ENCODE data around the gene TMPRSS13. TPM values are rescaled to one million over a fixed set of nuclear protein-coding genes. Genes with fewer than 3 reads are reported as not detected.

Gene TMPRSS13
- total RNA-seq, 1 donor from 2014 or later = 0.53 TPM

- Histone ChIP-seq H3K27me3 (ENCODE audit: control insufficient read depth, insufficient read depth, low read length) (no peaks in the 10 kb centered on the region), H3K36me3 (ENCODE audit: control insufficient read depth, insufficient read depth, low read length) (no peaks in the 10 kb centered on the region), H3K4me3 (ENCODE audit: low read depth, low read length) (no peak overlapping the region)
- DNase-seq (ENCODE audit: low read depth) (peak; percentile 22), FAIRE-seq (peak; percentile 80)
- no peak for TF ChIP-seq CTCF (IDR thresholded peaks at IDR 0.05; ENCODE audit: insufficient read depth, low read length, severe bottlenecking)
These were observed 67.8 kb downstream of the TMPRSS13 start for GRCh38 chr11:117861151-117862018.

- FAIRE-seq (no peak), DNase-seq (ENCODE audit: low read depth) (no peak)
- H3K27me3 ChIP-seq (ENCODE audit: control insufficient read depth, insufficient read depth, low read length) = no peaks in the 10 kb centered on the region
These were observed 69.1 kb downstream of the TMPRSS13 start for GRCh38 chr11:117860139-117860538.

GRCh38 chr11:117859488-117860112, 69.6 kb downstream of the TMPRSS13 start:
- FAIRE-seq = no peak
- Histone ChIP-seq H3K4me3 (ENCODE audit: low read depth, low read length) (no peak overlapping the region), H3K27me3 (ENCODE audit: control insufficient read depth, insufficient read depth, low read length) (no peaks in the 10 kb centered on the region), H3K36me3 (ENCODE audit: control insufficient read depth, insufficient read depth, low read length) (no peaks in the 10 kb centered on the region)
- TF ChIP-seq CTCF (IDR thresholded peaks at IDR 0.05; ENCODE audit: insufficient read depth, low read length, severe bottlenecking) = no peak
- DNase-seq (ENCODE audit: low read depth) = no peak

More at GRCh38 chr11:117860139-117860538, 69.1 kb downstream of the TMPRSS13 start:
- Histone ChIP-seq H3K4me3 (ENCODE audit: low read depth, low read length) (no peak overlapping the region), H3K36me3 (ENCODE audit: control insufficient read depth, insufficient read depth, low read length) (no peaks in the 10 kb centered on the region)
- TF ChIP-seq CTCF (IDR thresholded peaks at IDR 0.05; ENCODE audit: insufficient read depth, low read length, severe bottlenecking) = no peak

GRCh38 chr11:117859061-117859460, 70.1 kb downstream of the TMPRSS13 start:
- H3K36me3 ChIP-seq (ENCODE audit: control insufficient read depth, insufficient read depth, low read length) = no peaks in the 10 kb centered on the region
- no peak for DNase-seq (ENCODE audit: low read depth)

GRCh38 chr11:117857734-117858414, 71.3 kb downstream of the TMPRSS13 start:
- DNase-seq (ENCODE audit: low read depth) = no peak
- TF ChIP-seq CTCF (IDR thresholded peaks at IDR 0.05; ENCODE audit: insufficient read depth, low read length, severe bottlenecking) = no peak
- Histone ChIP-seq H3K27me3 (ENCODE audit: control insufficient read depth, insufficient read depth, low read length) (no peaks in the 10 kb centered on the region), H3K4me3 (ENCODE audit: low read depth, low read length) (no peak overlapping the region), H3K36me3 (ENCODE audit: control insufficient read depth, insufficient read depth, low read length) (no peaks in the 10 kb centered on the region)
- FAIRE-seq = no peak

More at GRCh38 chr11:117859061-117859460, 70.1 kb downstream of the TMPRSS13 start:
- no peak overlapping the region for H3K4me3 ChIP-seq (ENCODE audit: low read depth, low read length)
- TF ChIP-seq CTCF (IDR thresholded peaks at IDR 0.05; ENCODE audit: insufficient read depth, low read length, severe bottlenecking) = no peak
- H3K27me3 ChIP-seq (ENCODE audit: control insufficient read depth, insufficient read depth, low read length) = no peaks in the 10 kb centered on the region
- no peak for FAIRE-seq
